Spinal cord (tissue), 10 donors: Measurements from ENCODE around the gene TMEM86B. TPM values are rescaled to one million over a fixed set of nuclear protein-coding genes. Genes with fewer than 3 reads are reported as not detected.

Source experiments
- DNase-seq, 6 donors: peaks; one replicate each; pipeline versions ENCODE4 v3.0.0 to v3.0.0-alpha.2; 2013 to 2015; ENCODE audit warnings: low spot score in 6 of 6, low read depth in 4 of 6
- H3K27ac ChIP-seq: one replicate; pipeline ENCODE4 v1.5.1; 2013; ENCODE audit warnings: low read depth, low read length, control low read depth
- H3K27me3 ChIP-seq: one replicate; pipeline ENCODE4 v1.6.1; 2013; ENCODE audit warnings: low read length; ENCODE audit not compliant: control insufficient read depth, insufficient read depth
- H3K36me3 ChIP-seq: one replicate; pipeline ENCODE4 v1.6.1; 2013; ENCODE audit warnings: low read length; ENCODE audit not compliant: control insufficient read depth, insufficient read depth
- H3K4me1 ChIP-seq: one replicate; pipeline ENCODE4 v1.6.1; 2013; ENCODE audit warnings: low read length; ENCODE audit not compliant: control insufficient read depth, insufficient read depth
- H3K4me3 ChIP-seq: one replicate; pipeline ENCODE4 v1.5.1; 2013; ENCODE audit warnings: low read depth, low read length, control low read depth
- H3K9me3 ChIP-seq: one replicate; pipeline ENCODE4 v1.6.1; 2013; ENCODE audit warnings: low read length; ENCODE audit not compliant: control insufficient read depth, insufficient read depth
- WGBS: methylation state at CpG from one replicate; pipeline ENCODE4 v1.1.5; 2013; ENCODE audit warnings: missing lambda C conversion rate; ENCODE audit not compliant: insufficient coverage; 5-methylcytosine and 5-hydroxymethylcytosine counted together
- polyA plus RNA-seq, 2 donors: library from polyadenylated mRNA; unstranded; fragments of 120-200 nt; gene quantifications; one replicate each; pipeline ENCODE4 v1.2.1, GENCODE V29; 2013; ENCODE audit not compliant: insufficient read length in 2 of 2
- small RNA-seq: library from RNA; depleted of rRNA; stranded (forward); fragments of <200 nt; gene quantifications from one replicate; pipeline ENCODE3, GENCODE V24; 2014; ENCODE audit warnings: low replicate concordance
- total RNA-seq, 2 donors: library from RNA; depleted of rRNA in 1 of 2; stranded (reverse); fragments of 120-200 nt in 1 of 2; fragments of >200 nt in 1 of 2; gene quantifications; one replicate each; pipeline versions ENCODE4 v1.2.3 to v1.2.4, GENCODE V29; 2013 to 2014
- donor health status: healthy.

The TMEM86B gene
- total and polyA plus RNA-seq, 4 donors, result 0.59 to 8.0 (median 4.2) TPM

GRCh38 chr19:55181740-55182139 lies 46.8 kb downstream of the TMEM86B start:
- DNase-seq, result no peak
- H3K4me3 ChIP-seq, result no peak overlapping the region
- WGBS, result 67% methylated on average over 17 of the region's 20 CpGs
- no peak overlapping the region for H3K27ac ChIP-seq
- peaks cover 21% of the 10 kb centered on the region for H3K27me3 ChIP-seq
- H3K9me3 ChIP-seq, result no peaks in the 10 kb centered on the region
- H3K4me1 ChIP-seq, result peaks cover 28% of the 10 kb centered on the region
- H3K36me3 ChIP-seq, result peaks cover 14% of the 10 kb centered on the region

GRCh38 chr19:55179606-55180484 lies 48.7 kb downstream of the TMEM86B start, which contains the start of gene SYT5:
TSS of gene SYT5 (minus strand) at chr19:55180289. CDS start at chr19:55179041, 1,248 bp downstream.
- H3K4me3 ChIP-seq, result peak within 1 kb of the TSS; percentile 43
- H3K36me3 ChIP-seq, result peaks cover 18% of the 10 kb centered on the region
- 0% methylated on average over 56 of the region's 68 CpGs for WGBS
- H3K9me3 ChIP-seq, result no peaks in the 10 kb centered on the region
- H3K27me3 ChIP-seq, result peaks cover 29% of the 10 kb centered on the region
- H3K4me1 ChIP-seq, result peaks cover 36% of the 10 kb centered on the region
- DNase-seq, result peak in 2 of 6 donors; percentile 70 to 91
- H3K27ac ChIP-seq, result no peak within 1 kb of the TSS

- peaks cover 18% of the 10 kb centered on the region for H3K36me3 ChIP-seq
- no peak overlapping the region for H3K27ac ChIP-seq
- H3K4me1 ChIP-seq, result peaks cover 40% of the 10 kb centered on the region
- WGBS, result 1% methylated on average over 59 of the region's 61 CpGs
- no peaks in the 10 kb centered on the region for H3K9me3 ChIP-seq
- DNase-seq, result peak; percentile 82 to 98 (median 87)
- H3K4me3 ChIP-seq, result peak overlapping the region; percentile 43
- peaks cover 37% of the 10 kb centered on the region for H3K27me3 ChIP-seq
Measured at GRCh38 chr19:55178781-55179599, 49.6 kb downstream of the TMEM86B start.

Small RNA genes lying within 50 kb of the gene (small RNA-seq; reads per million reads assigned to genes)
- gene MIR6802 (not detected), gene MIR6803 (not detected), gene MIR6804 (not detected)

Other genes starting within 250 kb of the TMEM86B start
- under 1 TPM; 0.17 to 0.20 TPM for gene GP6, start 190.5 kb downstream of the TMEM86B start, total RNA-seq
- gene GP6, start 190.5 kb downstream of the TMEM86B start, polyA plus RNA-seq, result 1 to 10 TPM in 1 of 2 donors, under 1 TPM in 1; 0.52 to 2.0 TPM
- 10 to 100 TPM; 16.6 to 18.8 TPM for gene RDH13, start 165.6 kb downstream of the TMEM86B start, total RNA-seq
- 10 to 100 TPM; 17.2 to 34.8 TPM for gene RDH13, start 165.6 kb downstream of the TMEM86B start, polyA plus RNA-seq
- gene EPS8L1, start 152.9 kb downstream of the TMEM86B start, total RNA-seq, result 1 to 10 TPM; 3.0 to 4.0 TPM
- 10 to 100 TPM; 13.0 to 17.9 TPM for gene EPS8L1, start 152.9 kb downstream of the TMEM86B start, polyA plus RNA-seq
- gene PPP1R12C, start 111.1 kb downstream of the TMEM86B start, total RNA-seq, result 10 to 100 TPM; 20.4 to 71.1 TPM
- gene PPP1R12C, start 111.1 kb downstream of the TMEM86B start, polyA plus RNA-seq, result 100 to 1,000 TPM; 108 to 128 TPM
- 10 to 100 TPM in 1 of 2 donors, 1 to 10 TPM in 1; 8.5 to 17.9 TPM for gene TNNT1, start 79.6 kb downstream of the TMEM86B start, total RNA-seq
- gene TNNT1, start 79.6 kb downstream of the TMEM86B start, polyA plus RNA-seq, result 10 to 100 TPM; 12.2 to 12.8 TPM
- 1 to 10 TPM; 3.2 to 3.4 TPM for gene TNNI3, start 71.0 kb downstream of the TMEM86B start, total RNA-seq
- gene TNNI3, start 71.0 kb downstream of the TMEM86B start, polyA plus RNA-seq, result 1 to 10 TPM; 5.2 to 5.5 TPM
- 1 to 10 TPM; 2.2 to 8.4 TPM for gene DNAAF3, start 62.1 kb downstream of the TMEM86B start, total RNA-seq
- 10 to 100 TPM in 1 of 2 donors, 1 to 10 TPM in 1; 8.3 to 12.7 TPM for gene DNAAF3, start 62.1 kb downstream of the TMEM86B start, polyA plus RNA-seq
- gene SYT5, start 48.5 kb downstream of the TMEM86B start, total RNA-seq, result 10 to 100 TPM; 11.5 to 28.1 TPM
- 100 to 1,000 TPM; 113 to 115 TPM for gene SYT5, start 48.5 kb downstream of the TMEM86B start, polyA plus RNA-seq
- 1 to 10 TPM; 2.9 to 4.5 TPM for gene PTPRH, start 19.3 kb downstream of the TMEM86B start, total RNA-seq
- 1 to 10 TPM; 1.4 to 1.8 TPM for gene PTPRH, start 19.3 kb downstream of the TMEM86B start, polyA plus RNA-seq
- gene PPP6R1, start 30.3 kb upstream of the TMEM86B start, total RNA-seq, result 10 to 100 TPM; 22.6 to 23.9 TPM
- gene PPP6R1, start 30.3 kb upstream of the TMEM86B start, polyA plus RNA-seq, result 10 to 100 TPM; 58.9 to 66.8 TPM
- 10 to 100 TPM; 19.6 to 24.0 TPM for gene HSPBP1, start 51.3 kb upstream of the TMEM86B start, total RNA-seq
- 10 to 100 TPM; 68.3 to 71.4 TPM for gene HSPBP1, start 51.3 kb upstream of the TMEM86B start, polyA plus RNA-seq
- 10 to 100 TPM; 46.4 to 51.9 TPM for gene BRSK1, start 55.2 kb upstream of the TMEM86B start, total RNA-seq
- gene BRSK1, start 55.2 kb upstream of the TMEM86B start, polyA plus RNA-seq, result 100 to 1,000 TPM; 201 to 206 TPM
- gene TMEM150B, start 96.6 kb upstream of the TMEM86B start, total RNA-seq, result under 1 TPM; 0.66 to 0.89 TPM
- under 1 TPM; 0.52 to 0.77 TPM for gene TMEM150B, start 96.6 kb upstream of the TMEM86B start, polyA plus RNA-seq
- gene KMT5C, start 111.1 kb upstream of the TMEM86B start, total RNA-seq, result 10 to 100 TPM in 1 of 2 donors, 1 to 10 TPM in 1; 7.0 to 22.4 TPM
- 10 to 100 TPM; 25.5 to 39.2 TPM for gene KMT5C, start 111.1 kb upstream of the TMEM86B start, polyA plus RNA-seq
- gene COX6B2, start 126.0 kb upstream of the TMEM86B start, total RNA-seq, result 1 to 10 TPM in 1 of 2 donors, under 1 TPM in 1; 0.69 to 2.8 TPM
- gene COX6B2, start 126.0 kb upstream of the TMEM86B start, polyA plus RNA-seq, result 1 to 10 TPM; 3.8 to 4.8 TPM
- not detected for gene GARIN5B, start 134.5 kb upstream of the TMEM86B start, total RNA-seq
- gene GARIN5B, start 134.5 kb upstream of the TMEM86B start, polyA plus RNA-seq, result under 1 TPM; 0.14 to 0.43 TPM
- gene IL11, start 141.7 kb upstream of the TMEM86B start, total RNA-seq, result under 1 TPM; 0.20 to 0.22 TPM
- gene IL11, start 141.7 kb upstream of the TMEM86B start, polyA plus RNA-seq, result 1 to 10 TPM; 1.5 to 1.9 TPM
- gene TMEM190, start 148.1 kb upstream of the TMEM86B start, total RNA-seq, result 1 to 10 TPM in 1 of 2 donors, under 1 TPM in 1; 0.40 to 2.2 TPM
- 1 to 10 TPM in 1 of 2 donors, under 1 TPM in 1; 0.65 to 5.0 TPM for gene TMEM190, start 148.1 kb upstream of the TMEM86B start, polyA plus RNA-seq
- under 1 TPM in 1 of 2 donors, not detected in 1; 0.55 TPM for gene TMEM238, start 155.5 kb upstream of the TMEM86B start, total RNA-seq
- gene TMEM238, start 155.5 kb upstream of the TMEM86B start, polyA plus RNA-seq, result under 1 TPM; 0.69 to 0.86 TPM
- gene RPL28, start 157.2 kb upstream of the TMEM86B start, total RNA-seq, result 100 to 1,000 TPM; 135 to 417 TPM
- gene RPL28, start 157.2 kb upstream of the TMEM86B start, polyA plus RNA-seq, result 1,000 to 10,000 TPM; 1,153 to 1,205 TPM
- 10 to 100 TPM; 14.6 to 55.8 TPM for gene UBE2S, start 179.0 kb upstream of the TMEM86B start, total RNA-seq
- gene UBE2S, start 179.0 kb upstream of the TMEM86B start, polyA plus RNA-seq, result 100 to 1,000 TPM; 104 to 124 TPM
- 1 to 10 TPM; 4.0 to 5.2 TPM for gene SHISA7, start 214.5 kb upstream of the TMEM86B start, total RNA-seq
- gene SHISA7, start 214.5 kb upstream of the TMEM86B start, polyA plus RNA-seq, result 10 to 100 TPM; 29.1 to 35.6 TPM
- gene ISOC2, start 232.9 kb upstream of the TMEM86B start, total RNA-seq, result 10 to 100 TPM; 30.3 to 59.3 TPM
- 10 to 100 TPM; 60.2 to 65.1 TPM for gene ISOC2, start 232.9 kb upstream of the TMEM86B start, polyA plus RNA-seq
- not detected for gene C19orf85, start 236.0 kb upstream of the TMEM86B start, total RNA-seq
- gene C19orf85, start 236.0 kb upstream of the TMEM86B start, polyA plus RNA-seq, result not detected
- 1 to 10 TPM; 1.5 to 1.7 TPM for gene ZNF628, start 247.9 kb upstream of the TMEM86B start, total RNA-seq
- 1 to 10 TPM; 5.7 to 6.6 TPM for gene ZNF628, start 247.9 kb upstream of the TMEM86B start, polyA plus RNA-seq